Transverse colon (tissue), 4 donors: ENCODE results near the gene C16orf86.

Source experiments
- CTCF ChIP-seq, 5 experiments: fragments of 200-600 bp in 3 of 5; fragments of 450-650 bp in 2 of 5; sonication (generic) in 3 of 5; IDR thresholded peaks; 1 replicate in 2 of 5; 2 replicates in 3 of 5; pipeline ENCODE4 v1.5.1; 2016 to 2017; ENCODE audit warnings: antibody characterized with exemption in 5 of 5, inconsistent platforms in 3 of 5, mild to moderate bottlenecking in 2 of 5, moderate library complexity in 1 of 5
- POLR2AphosphoS5 ChIP-seq, 3 donors: sonication (generic); formaldehyde crosslinking; IDR thresholded peaks; one replicate each; pipeline ENCODE4 v1.6.1; 2016; ENCODE audit warnings: antibody characterized with exemption in 3 of 3

DNA sequence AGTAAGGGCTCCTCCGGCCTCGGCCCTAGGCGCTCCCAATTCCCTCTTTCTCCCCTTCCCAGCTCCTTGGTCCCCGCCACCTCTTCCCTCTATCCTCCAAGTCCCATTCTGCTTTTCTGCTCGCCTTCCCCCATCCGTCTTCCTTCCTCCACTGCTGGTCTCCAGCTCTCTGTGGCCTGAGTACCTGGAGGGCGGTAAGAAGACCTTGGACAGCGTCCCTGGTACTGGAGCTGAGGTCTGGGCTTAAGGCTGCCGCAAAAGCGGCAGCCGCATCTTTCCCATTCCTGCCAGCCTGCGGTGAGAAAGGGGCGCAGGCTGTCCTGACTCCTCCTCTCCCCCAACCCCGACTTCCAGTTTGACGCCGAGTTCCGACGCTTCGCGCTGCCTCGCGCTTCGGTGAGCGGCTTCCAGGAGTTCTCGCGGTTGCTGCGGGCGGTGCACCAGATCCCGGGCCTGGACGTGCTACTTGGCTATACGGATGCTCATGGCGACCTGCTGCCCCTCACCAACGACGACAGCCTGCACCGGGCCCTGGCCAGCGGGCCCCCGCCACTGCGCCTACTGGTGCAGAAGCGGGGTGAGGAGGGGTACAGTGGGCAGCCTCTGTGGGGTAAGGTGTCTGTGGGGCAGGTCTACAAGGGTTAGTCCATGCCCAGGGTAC, 5.4 kb upstream of the C16orf86 start:
- TF ChIP-seq POLR2AphosphoS5 (IDR thresholded peaks at IDR 0.05) (no peak), CTCF (IDR thresholded peaks at IDR 0.05) (no peak)
